Epithelial cell of proximal tubule (primary cell): Measurements from ENCODE around the gene CDS2. TPM values are rescaled to one million over a fixed set of nuclear protein-coding genes. Genes with fewer than 3 reads are reported as not detected.
A peak's percentile ranks its signal among the peaks of the same experiment; 100 is the strongest.

Source experiments
- DNase-seq: peaks from one replicate; pipeline ENCODE4 v3.0.0-alpha.2; 2011; ENCODE audit warnings: low read depth
- H3K4me3 ChIP-seq: 2 replicates; pipeline ENCODE4 v1.5.1; 2011; ENCODE audit warnings: low read depth, mild to moderate bottlenecking, low read length
- CTCF ChIP-seq: conservative IDR thresholded peaks from 2 replicates; pipeline ENCODE4 v1.5.1; 2012; ENCODE audit warnings: low read depth, mild to moderate bottlenecking, low read length
- total RNA-seq: library from RNA; depleted of rRNA; stranded (reverse); fragments of >200 nt; gene quantifications from 2 replicates; pipeline ENCODE4 v1.2.3, GENCODE V29; 2015

CDS2 gene
- 17.3 and 18.7 TPM in 2 replicates for total RNA-seq

DNA sequence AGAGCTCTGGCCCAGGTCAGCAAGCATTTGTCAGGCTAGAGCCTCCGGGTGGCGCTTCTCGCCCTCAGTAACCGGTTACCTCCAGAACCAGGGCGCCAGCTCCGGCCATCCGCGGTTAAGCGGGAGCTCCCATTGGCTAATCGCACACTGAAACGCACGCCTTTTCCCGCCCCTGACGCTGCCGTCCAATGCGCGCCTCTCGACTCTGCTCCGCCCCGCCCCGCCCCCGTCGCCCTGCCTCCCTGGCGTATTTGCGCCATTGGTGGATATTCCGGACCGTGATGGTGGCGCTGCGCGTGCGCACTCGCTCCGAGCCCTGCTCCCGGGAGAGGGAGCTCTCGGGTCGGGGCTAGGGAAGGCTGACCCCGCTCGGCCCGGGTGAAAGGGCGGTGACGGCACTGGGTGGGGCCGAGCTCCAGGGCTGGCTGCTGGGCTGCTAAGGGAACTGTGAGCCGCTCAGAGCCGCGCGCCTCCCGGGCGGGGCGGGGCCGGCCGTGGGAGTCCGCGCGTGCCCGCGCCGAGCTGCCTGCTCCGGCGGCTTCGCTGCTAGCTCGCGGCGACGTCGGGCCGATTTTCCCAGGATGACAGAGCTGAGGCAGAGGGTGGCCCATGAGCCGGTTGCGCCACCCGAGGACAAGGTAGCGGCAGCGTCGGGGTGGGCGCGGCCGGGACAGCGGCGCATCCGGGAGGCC, at the start of gene CDS2:
TSS of gene CDS2 (plus strand) at position 497 of the 692 bp plus-strand sequence. CDS start at position 582, 85 bp downstream.
- DNase-seq = peak; percentile 80
- peak within 1 kb of the TSS; percentile 76 for H3K4me3 ChIP-seq
- peak; percentile 53 for TF ChIP-seq CTCF

DNA sequence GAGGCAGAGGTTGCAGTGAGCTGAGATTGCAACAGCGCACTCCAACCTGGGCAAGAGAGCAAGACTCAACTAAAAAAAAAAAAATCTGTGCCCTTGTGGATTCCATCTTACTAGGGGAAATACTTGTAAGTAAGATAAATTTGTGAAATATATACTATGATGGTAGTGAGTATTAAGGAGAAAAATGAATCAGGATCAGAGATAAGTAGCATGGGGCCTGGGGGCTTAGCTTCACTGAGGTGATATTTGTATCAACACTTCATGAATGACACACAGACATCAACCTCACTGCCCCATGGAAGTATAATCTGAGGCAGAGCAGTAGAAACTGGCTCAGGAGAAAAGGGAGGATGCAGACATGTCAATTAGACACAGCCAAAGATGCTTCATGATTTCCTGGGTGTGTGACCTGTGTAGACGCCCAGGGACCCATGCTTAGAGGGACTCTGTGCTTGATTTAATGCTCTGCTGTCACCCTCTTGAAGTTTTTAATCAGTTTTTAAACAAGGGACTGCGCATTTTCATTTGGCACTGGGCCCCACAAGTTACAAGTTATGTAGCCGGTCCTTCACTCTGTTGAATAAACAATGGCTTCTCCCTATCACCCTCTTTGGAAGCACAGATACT, 48.9 kb upstream of the CDS2 start:
- no peak overlapping the region for H3K4me3 ChIP-seq
- TF ChIP-seq CTCF = no peak
- DNase-seq = no peak

GRCh38 chr20:5078399-5078958, 48.3 kb upstream of the CDS2 start:
- DNase-seq = no peak
- TF ChIP-seq CTCF = no peak
- no peak overlapping the region for H3K4me3 ChIP-seq

DNA sequence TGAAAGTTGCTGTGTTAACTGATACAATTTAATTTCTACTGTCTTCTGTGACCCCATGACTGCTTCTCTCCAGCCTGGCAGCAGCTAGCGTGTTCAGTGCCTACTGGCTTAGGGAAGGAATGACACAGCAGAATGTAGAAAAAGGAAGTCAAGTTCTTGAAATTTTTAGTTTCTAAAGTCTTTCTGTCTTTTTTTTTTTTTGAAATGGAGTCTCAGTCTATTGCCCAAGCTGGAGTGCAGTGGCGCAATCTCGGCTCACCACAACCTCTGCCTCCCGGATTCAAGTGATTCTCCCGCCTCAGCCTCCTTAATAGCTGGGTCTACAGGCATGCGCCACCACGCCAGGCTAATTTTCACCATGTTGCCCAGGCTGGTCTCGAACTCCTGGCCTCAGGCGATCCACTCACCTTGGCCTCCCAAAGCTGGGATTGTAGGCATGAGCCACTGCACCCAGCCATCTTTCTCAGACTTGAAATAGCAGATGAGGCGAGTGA, 46.4 kb upstream of the CDS2 start:
- no peak for DNase-seq
- no peak for TF ChIP-seq CTCF
- H3K4me3 ChIP-seq = no peak overlapping the region

DNA sequence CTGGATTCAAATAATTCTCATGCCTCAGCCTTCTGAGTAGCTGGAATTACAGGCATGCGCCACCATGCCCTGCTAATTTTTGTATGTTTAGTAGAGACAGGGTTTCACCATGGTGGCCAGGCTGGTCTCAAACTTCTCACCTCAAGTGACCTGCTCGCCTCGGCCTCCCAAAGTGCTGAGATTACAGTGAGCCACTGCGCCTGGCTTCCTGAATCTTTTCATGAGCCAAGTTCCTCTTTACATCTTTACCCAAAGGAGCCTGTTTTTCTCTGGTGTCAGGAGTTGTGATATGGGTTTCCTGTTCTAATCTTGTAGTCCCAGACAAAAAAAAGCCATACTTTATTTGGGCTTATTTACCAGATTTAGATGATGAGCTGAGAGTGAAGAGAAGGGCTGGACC, 41.4 kb upstream of the CDS2 start:
- DNase-seq = no peak
- TF ChIP-seq CTCF = no peak
- no peak overlapping the region for H3K4me3 ChIP-seq

DNA sequence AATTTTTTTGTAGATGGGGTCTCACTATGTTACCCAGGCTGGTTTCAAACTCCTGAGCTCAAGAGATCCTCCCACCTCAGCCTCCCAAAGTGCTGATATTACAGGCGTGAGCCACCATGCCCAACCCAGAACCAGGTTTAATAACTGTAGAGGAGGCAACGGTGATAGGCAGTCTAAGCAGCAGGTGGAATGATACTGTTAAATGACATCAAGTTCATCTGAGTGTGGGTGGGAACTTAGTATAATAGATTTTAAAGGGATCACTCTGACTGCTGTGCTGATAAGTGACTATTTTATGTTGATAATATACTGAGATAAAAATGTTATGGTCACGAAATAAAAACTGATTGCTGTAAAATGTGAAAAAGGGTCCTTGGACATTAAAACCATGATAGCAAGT, 38.1 kb upstream of the CDS2 start:
- DNase-seq = no peak
- no peak for TF ChIP-seq CTCF
- H3K4me3 ChIP-seq = no peak overlapping the region
